ENCODE results near the gene C3orf20.

DNA sequence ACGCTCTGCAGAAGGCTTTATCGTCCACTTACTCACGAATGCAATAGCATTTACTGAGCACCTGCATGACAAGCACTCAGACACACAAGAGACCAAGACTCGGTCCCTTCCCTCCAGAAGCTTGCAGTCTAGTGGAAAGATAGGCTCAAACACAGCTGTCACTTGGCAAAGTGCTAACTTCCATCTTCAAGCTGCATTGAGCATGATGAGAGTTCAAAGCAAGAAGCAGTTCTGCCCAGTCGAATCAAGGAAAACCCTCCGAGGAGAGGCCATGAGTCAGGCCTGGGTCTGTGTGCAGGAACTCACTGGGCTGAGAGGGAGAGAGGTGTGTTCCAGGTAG is 51.5 kb downstream of the C3orf20 start:
- TF ChIP-seq ARNT (IDR thresholded peaks at IDR 0.05) (no peak), FOXK2 (IDR thresholded peaks at IDR 0.05) (no peak), BHLHE40 (IDR thresholded peaks at IDR 0.05; ENCODE audit: borderline replicate concordance) (no peak), SUZ12 (IDR thresholded peaks at IDR 0.05) (no peak), HDGF (IDR thresholded peaks at IDR 0.05; ENCODE audit: borderline replicate concordance) (no peak), ELF4 (IDR thresholded peaks at IDR 0.05) (no peak), ZNF384 (IDR thresholded peaks at IDR 0.05) (no peak), FOXM1 (IDR thresholded peaks at IDR 0.05; ENCODE audit: borderline replicate concordance) (no peak), SP1 (IDR thresholded peaks at IDR 0.05) (no peak), TARDBP (IDR thresholded peaks at IDR 0.05) (no peak), CTBP1 (IDR thresholded peaks at IDR 0.05; ENCODE audit: borderline replicate concordance) (no peak), NFRKB (IDR thresholded peaks at IDR 0.05) (no peak)
- TF ChIP-seq, protein P1, sequence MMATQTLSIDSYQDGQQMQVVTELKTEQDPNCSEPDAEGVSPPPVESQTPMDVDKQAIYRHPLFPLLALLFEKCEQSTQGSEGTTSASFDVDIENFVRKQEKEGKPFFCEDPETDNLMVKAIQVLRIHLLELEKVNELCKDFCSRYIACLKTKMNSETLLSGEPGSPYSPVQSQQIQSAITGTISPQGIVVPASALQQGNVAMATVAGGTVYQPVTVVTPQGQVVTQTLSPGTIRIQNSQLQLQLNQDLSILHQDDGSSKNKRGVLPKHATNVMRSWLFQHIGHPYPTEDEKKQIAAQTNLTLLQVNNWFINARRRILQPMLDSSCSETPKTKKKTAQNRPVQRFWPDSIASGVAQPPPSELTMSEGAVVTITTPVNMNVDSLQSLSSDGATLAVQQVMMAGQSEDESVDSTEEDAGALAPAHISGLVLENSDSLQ (IDR thresholded peaks at IDR 0.05): no peak
